GM23248 (cell line): Measurements from ENCODE around the gene KIR2DL1. TPM values are rescaled to one million over a fixed set of nuclear protein-coding genes. Genes with fewer than 3 reads are reported as not detected.
"Not testable (repeated sequence)": the region's sequence is repeated elsewhere in the genome, so short reads cannot be mapped to it uniquely, and the experiment has no call there.

Experiments
- DNase-seq: peaks from one replicate; pipeline ENCODE4 v3.0.0-alpha.2; 2015
- H2AFZ ChIP-seq: fragments of 200-600 bp; sonication (generic); 2 replicates; pipeline ENCODE4 v1.6.1; 2016; ENCODE audit warnings: antibody characterized with exemption
- H3F3A ChIP-seq: fragments of 200-600 bp; sonication (generic); 2 replicates; pipeline ENCODE4 v1.6.1; 2016; ENCODE audit warnings: mild to moderate bottlenecking, antibody characterized with exemption, mixed run types; ENCODE audit not compliant: insufficient read depth
- H3K27ac ChIP-seq: fragments of 200-600 bp; sonication (generic); 2 replicates; pipeline ENCODE4 v1.5.1; 2016; ENCODE audit warnings: mild to moderate bottlenecking
- H3K27me3 ChIP-seq: fragments of 200-600 bp; sonication (generic); replicated peaks from 2 replicates; pipeline ENCODE4 v1.6.1; 2016; ENCODE audit warnings: mild to moderate bottlenecking; ENCODE audit not compliant: insufficient read depth
- H3K36me3 ChIP-seq: fragments of 200-600 bp; sonication (generic); 2 replicates; pipeline ENCODE4 v1.6.1; 2016; ENCODE audit warnings: low read depth, mild to moderate bottlenecking
- H3K4me1 ChIP-seq: fragments of 200-600 bp; sonication (generic); 2 replicates; pipeline ENCODE4 v1.6.1; 2016; ENCODE audit warnings: mild to moderate bottlenecking; ENCODE audit not compliant: insufficient read depth
- H3K4me2 ChIP-seq: fragments of 200-600 bp; sonication (generic); one replicate; pipeline ENCODE4 v1.6.1; 2016; ENCODE audit warnings: mild to moderate bottlenecking; ENCODE audit not compliant: unreplicated experiment
- H3K4me3 ChIP-seq: fragments of 200-600 bp; sonication (generic); 2 replicates; pipeline ENCODE4 v1.5.1; 2016; ENCODE audit warnings: mild to moderate bottlenecking
- H3K79me2 ChIP-seq: fragments of 200-600 bp; sonication (generic); 2 replicates; pipeline ENCODE4 v1.6.1; 2016; ENCODE audit warnings: mild to moderate bottlenecking; ENCODE audit not compliant: insufficient read depth
- H3K9ac ChIP-seq: fragments of 200-600 bp; sonication (generic); 2 replicates; pipeline ENCODE4 v1.6.1; 2016; ENCODE audit warnings: mild to moderate bottlenecking
- H3K9me2 ChIP-seq: fragments of 200-600 bp; sonication (generic); 2 replicates; pipeline ENCODE4 v1.6.1; 2016; ENCODE audit warnings: mixed run types, mild to moderate bottlenecking, moderate library complexity; ENCODE audit not compliant: insufficient read depth
- H3K9me3 ChIP-seq: fragments of 200-600 bp; sonication (generic); one replicate; pipeline ENCODE4 v1.6.1; 2017; ENCODE audit warnings: low read depth
- H4K20me1 ChIP-seq: fragments of 200-600 bp; sonication (generic); 2 replicates; pipeline ENCODE4 v1.6.0; 2016; ENCODE audit not compliant: insufficient read depth
- EZH2 ChIP-seq: fragments of 200-600 bp; sonication (generic); IDR thresholded peaks from 2 replicates; pipeline ENCODE4 v1.6.1; 2018; ENCODE audit warnings: antibody characterized with exemption, mild to moderate bottlenecking; ENCODE audit not compliant: insufficient read depth, poor library complexity, severe bottlenecking
- EZH2phosphoT487 ChIP-seq: fragments of 200-600 bp; sonication (generic); IDR thresholded peaks from 2 replicates; pipeline ENCODE4 v1.6.1; 2018; ENCODE audit warnings: antibody characterized with exemption, moderate library complexity, mild to moderate bottlenecking, low read depth; ENCODE audit not compliant: insufficient read depth
- WGBS, 2 experiments: methylation state at CpG; one replicate each; pipeline ENCODE4 v1.1.6; 2015 to 2017; ENCODE audit warnings: low lambda C conversion rate in 2 of 2, low coverage in 1 of 2; ENCODE audit errors: missing lambda C conversion rate in 2 of 2; 5-methylcytosine and 5-hydroxymethylcytosine counted together
- in situ Hi-C: fragments of 300-500 bp; cut with MboI; formaldehyde crosslinking; loops from 2 replicates; pipeline ENCODE4 v1.15.0; 2020
- polyA plus RNA-seq: library from polyadenylated mRNA; unstranded; fragments of >200 nt; fragmentation: Nextera tagmentation; extraction: Ambion mirVana; gene quantifications from 2 replicates; pipeline ENCODE4 v1.2.1, GENCODE V29; 2016
- total RNA-seq: library from RNA; depleted of rRNA; stranded (reverse); fragments of >200 nt; shearing (Covaris generic); gene quantifications from 2 replicates; pipeline ENCODE4 v1.2.3, GENCODE V29; 2014

Gene KIR2DL1
- total and polyA plus RNA-seq, 2 experiments from 2014 or later, result not detected

GRCh38 chr19:54739587-54740497 is 29.8 kb upstream of the KIR2DL1 start:
- Histone ChIP-seq H3K36me3 (no peaks in the 10 kb centered on the region), H2AFZ (no peak overlapping the region), H4K20me1 (no peaks in the 10 kb centered on the region), H3K79me2 (no peaks in the 10 kb centered on the region), H3K9me3 (no peaks in the 10 kb centered on the region), H3K4me2 (no peak overlapping the region), H3K27ac (no peak overlapping the region), H3K9me2 (no peaks in the 10 kb centered on the region), H3K4me1 (no peaks in the 10 kb centered on the region), H3K9ac (no peak overlapping the region), H3K4me3 (no peak overlapping the region), H3K27me3 (no peaks in the 10 kb centered on the region), H3F3A (no peaks in the 10 kb centered on the region)
- no peak for TF ChIP-seq EZH2
- TF ChIP-seq EZH2phosphoT487, result no peak
- in situ Hi-C loops, result no loop called here
- DNase-seq, result no peak
- WGBS, 2 experiments, result 23 to 24% methylated on average over 13 of the region's 13 CpGs

GRCh38 chr19:54741950-54742349 is 27.6 kb upstream of the KIR2DL1 start:
- H3K9ac ChIP-seq, H3K4me1 ChIP-seq, in situ Hi-C loops, H3K4me3 ChIP-seq, H2AFZ ChIP-seq, H3K9me2 ChIP-seq, H3K79me2 ChIP-seq, H3K36me3 ChIP-seq, H3K9me3 ChIP-seq, H3F3A ChIP-seq, H3K27ac ChIP-seq, H4K20me1 ChIP-seq, H3K4me2 ChIP-seq, DNase-seq, H3K27me3 ChIP-seq: not testable (repeated sequence)
- WGBS, 2 experiments, result 12 to 17% methylated on average over 5 of the region's 5 CpGs

DNA sequence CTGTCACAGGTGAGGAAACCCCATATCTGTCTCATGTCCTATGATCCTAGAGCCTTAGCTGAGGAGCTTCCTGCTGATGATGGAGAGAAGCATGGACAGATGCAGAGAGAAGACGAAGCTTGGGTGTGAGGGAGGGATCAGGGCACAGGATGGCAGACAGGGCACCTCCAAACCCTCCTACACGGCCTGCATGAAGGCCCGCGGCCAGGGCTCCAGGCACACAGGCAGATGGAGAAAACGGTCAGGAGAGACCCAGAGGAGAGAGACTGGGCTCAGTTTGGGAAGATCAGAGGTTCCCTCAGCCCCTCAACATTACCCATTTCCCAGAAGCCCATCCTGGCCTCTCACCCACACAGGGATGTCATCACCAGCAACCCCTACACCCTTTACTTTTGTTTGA is 25.5 kb upstream of the KIR2DL1 start:
- H3K4me3 ChIP-seq, H3K4me2 ChIP-seq, DNase-seq, H3K4me1 ChIP-seq, H3K79me2 ChIP-seq, H3K27me3 ChIP-seq, H3K9me3 ChIP-seq, H3K9ac ChIP-seq, H3F3A ChIP-seq, H4K20me1 ChIP-seq, in situ Hi-C loops, H3K27ac ChIP-seq, H3K9me2 ChIP-seq, H3K36me3 ChIP-seq, H2AFZ ChIP-seq: not testable (repeated sequence)
- WGBS, 2 experiments, result 32 to 41% methylated on average over 5 of the region's 5 CpGs

GRCh38 chr19:54747614-54748322 is 21.8 kb upstream of the KIR2DL1 start:
- H3K36me3 ChIP-seq, H3K4me1 ChIP-seq, H3K9me3 ChIP-seq, H3F3A ChIP-seq, H2AFZ ChIP-seq, H4K20me1 ChIP-seq, H3K27me3 ChIP-seq, H3K4me2 ChIP-seq, H3K27ac ChIP-seq, H3K79me2 ChIP-seq, in situ Hi-C loops, H3K9me2 ChIP-seq, H3K9ac ChIP-seq, H3K4me3 ChIP-seq: not testable (repeated sequence)
- WGBS, 2 experiments, result 25 to 34% methylated on average over 9 of the region's 9 CpGs
- peak; percentile 2 for DNase-seq

DNA sequence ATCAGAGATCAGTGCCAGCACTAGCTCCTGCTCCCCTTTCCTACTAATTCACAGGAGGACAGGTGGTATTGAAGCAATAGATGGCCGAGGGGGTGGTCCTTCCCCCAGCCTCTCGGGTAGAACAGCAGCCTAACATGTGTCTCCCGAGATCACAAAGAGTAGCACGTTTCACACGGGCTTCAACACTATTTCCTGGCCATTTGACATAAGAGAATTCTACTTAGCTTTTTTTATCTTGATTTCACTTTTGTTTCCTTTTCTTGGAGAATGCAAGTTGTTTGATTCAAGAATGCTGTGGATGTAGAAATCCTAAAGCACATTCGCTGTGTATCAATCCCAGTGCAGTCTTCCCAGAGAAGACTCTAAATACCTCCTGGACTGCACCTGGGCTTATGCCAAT is 19.3 kb upstream of the KIR2DL1 start:
- in situ Hi-C loops, result not testable (repeated sequence)

GRCh38 chr19:54756204-54757110 is 13.1 kb upstream of the KIR2DL1 start:
- H3K27ac ChIP-seq, H2AFZ ChIP-seq, H3F3A ChIP-seq, H3K79me2 ChIP-seq, H3K4me2 ChIP-seq, H3K9ac ChIP-seq, H3K9me2 ChIP-seq, H3K4me3 ChIP-seq, DNase-seq, H3K9me3 ChIP-seq, H4K20me1 ChIP-seq, in situ Hi-C loops, H3K4me1 ChIP-seq, H3K27me3 ChIP-seq, H3K36me3 ChIP-seq: not testable (repeated sequence)
- 28 to 30% methylated on average over 10 to 12 of the region's 12 CpGs for WGBS, 2 experiments

More for the DNA sequence above, 19.3 kb upstream of the KIR2DL1 start:
- not testable (repeated sequence) for H3F3A ChIP-seq, H3K9ac ChIP-seq, H3K4me2 ChIP-seq, H3K36me3 ChIP-seq, DNase-seq, H3K4me1 ChIP-seq, H3K9me2 ChIP-seq, H2AFZ ChIP-seq, H3K27me3 ChIP-seq, H4K20me1 ChIP-seq, H3K79me2 ChIP-seq, H3K9me3 ChIP-seq, H3K27ac ChIP-seq, H3K4me3 ChIP-seq
- WGBS, 2 experiments, result 3 to 7% methylated on average over 6 of the region's 6 CpGs
